ENCODE results near the gene CIAO3. TPM values are rescaled to one million over a fixed set of nuclear protein-coding genes. Genes with fewer than 3 reads are reported as not detected.

Gene CIAO3
- total RNA-seq, 4 donors from 2014 or later = 73.4 to 164 (median 117) TPM

DNA sequence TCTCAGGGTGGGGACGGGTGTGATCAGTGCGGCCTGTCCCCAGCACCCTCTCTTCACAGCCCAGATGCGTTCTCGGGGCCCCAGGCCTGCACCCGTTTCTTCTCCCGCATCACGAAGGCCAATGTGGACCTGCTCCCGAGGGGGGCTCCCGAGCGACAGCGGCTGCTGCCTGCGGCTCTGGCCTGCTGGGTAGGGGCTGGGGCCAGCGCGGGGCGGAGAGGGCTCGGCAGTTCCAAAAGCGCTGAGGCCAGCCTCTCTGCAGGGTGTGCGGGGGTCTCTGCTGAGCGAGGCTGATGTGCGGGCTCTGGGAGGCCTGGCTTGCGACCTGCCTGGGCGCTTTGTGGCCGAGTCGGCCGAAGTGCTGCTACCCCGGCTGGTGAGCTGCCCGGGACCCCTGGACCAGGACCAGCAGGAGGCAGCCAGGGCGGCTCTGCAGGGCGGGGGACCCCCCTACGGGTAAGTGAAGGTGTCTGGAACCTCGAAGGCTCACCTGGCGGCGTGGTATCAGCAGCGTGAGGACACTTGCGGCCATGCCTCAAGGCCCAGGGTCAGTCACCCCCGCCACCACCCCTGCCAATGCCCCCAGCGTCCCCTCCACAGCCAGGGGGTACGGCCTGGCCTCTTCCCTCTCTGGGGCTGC is 24.2 kb upstream of the CIAO3 start:
- Histone ChIP-seq H3K27ac (no peak overlapping the region), H3K9me3 (no peaks in the 10 kb centered on the region), H3K27me3 (no peaks in the 10 kb centered on the region), H3K4me3 (no peak overlapping the region), H3K4me1 (no peaks in the 10 kb centered on the region), H3K36me3 (no peaks in the 10 kb centered on the region)
- DNase-seq = no peak
- TF ChIP-seq, protein P1, sequence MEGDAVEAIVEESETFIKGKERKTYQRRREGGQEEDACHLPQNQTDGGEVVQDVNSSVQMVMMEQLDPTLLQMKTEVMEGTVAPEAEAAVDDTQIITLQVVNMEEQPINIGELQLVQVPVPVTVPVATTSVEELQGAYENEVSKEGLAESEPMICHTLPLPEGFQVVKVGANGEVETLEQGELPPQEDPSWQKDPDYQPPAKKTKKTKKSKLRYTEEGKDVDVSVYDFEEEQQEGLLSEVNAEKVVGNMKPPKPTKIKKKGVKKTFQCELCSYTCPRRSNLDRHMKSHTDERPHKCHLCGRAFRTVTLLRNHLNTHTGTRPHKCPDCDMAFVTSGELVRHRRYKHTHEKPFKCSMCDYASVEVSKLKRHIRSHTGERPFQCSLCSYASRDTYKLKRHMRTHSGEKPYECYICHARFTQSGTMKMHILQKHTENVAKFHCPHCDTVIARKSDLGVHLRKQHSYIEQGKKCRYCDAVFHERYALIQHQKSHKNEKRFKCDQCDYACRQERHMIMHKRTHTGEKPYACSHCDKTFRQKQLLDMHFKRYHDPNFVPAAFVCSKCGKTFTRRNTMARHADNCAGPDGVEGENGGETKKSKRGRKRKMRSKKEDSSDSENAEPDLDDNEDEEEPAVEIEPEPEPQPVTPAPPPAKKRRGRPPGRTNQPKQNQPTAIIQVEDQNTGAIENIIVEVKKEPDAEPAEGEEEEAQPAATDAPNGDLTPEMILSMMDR (IDR thresholded peaks at IDR 0.05) = no peak
- TF ChIP-seq POLR2A (IDR thresholded peaks at IDR 0.05) = no peak

DNA sequence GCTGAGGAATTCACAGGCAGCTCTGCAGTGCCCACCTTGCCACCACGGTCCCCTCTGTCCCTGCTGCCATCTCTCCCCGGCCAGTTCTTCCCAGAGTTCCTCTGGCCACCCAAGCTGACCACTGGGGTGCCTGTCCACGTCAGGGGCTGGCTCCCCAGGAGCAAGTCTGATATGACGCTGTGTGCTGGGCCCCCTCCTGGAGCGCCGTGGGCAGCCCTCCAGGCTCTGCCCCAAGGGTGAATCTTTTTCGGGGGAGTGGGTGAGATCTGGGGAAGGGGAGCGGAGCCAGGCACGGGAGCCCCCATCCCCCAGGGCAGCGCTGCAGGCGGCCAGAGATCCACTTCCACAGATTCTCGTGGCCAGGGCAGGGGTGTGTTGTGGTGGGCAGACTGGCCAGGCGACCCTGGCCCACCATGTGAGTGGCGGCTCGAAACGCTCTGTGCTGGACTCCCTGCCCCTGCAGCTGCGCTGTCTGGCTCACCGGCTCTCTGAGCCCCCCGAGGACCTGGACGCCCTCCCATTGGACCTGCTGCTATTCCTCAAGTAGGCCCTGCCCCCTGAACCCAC is 23.5 kb upstream of the CIAO3 start:
- Histone ChIP-seq H3K9me3 (no peaks in the 10 kb centered on the region), H3K27ac (no peak overlapping the region), H3K4me1 (no peaks in the 10 kb centered on the region), H3K27me3 (no peaks in the 10 kb centered on the region), H3K4me3 (no peak overlapping the region), H3K36me3 (no peaks in the 10 kb centered on the region)
- DNase-seq = no peak
- TF ChIP-seq POLR2A (IDR thresholded peaks at IDR 0.05) = no peak
- TF ChIP-seq, protein P1 (IDR thresholded peaks at IDR 0.05) = no peak

DNA sequence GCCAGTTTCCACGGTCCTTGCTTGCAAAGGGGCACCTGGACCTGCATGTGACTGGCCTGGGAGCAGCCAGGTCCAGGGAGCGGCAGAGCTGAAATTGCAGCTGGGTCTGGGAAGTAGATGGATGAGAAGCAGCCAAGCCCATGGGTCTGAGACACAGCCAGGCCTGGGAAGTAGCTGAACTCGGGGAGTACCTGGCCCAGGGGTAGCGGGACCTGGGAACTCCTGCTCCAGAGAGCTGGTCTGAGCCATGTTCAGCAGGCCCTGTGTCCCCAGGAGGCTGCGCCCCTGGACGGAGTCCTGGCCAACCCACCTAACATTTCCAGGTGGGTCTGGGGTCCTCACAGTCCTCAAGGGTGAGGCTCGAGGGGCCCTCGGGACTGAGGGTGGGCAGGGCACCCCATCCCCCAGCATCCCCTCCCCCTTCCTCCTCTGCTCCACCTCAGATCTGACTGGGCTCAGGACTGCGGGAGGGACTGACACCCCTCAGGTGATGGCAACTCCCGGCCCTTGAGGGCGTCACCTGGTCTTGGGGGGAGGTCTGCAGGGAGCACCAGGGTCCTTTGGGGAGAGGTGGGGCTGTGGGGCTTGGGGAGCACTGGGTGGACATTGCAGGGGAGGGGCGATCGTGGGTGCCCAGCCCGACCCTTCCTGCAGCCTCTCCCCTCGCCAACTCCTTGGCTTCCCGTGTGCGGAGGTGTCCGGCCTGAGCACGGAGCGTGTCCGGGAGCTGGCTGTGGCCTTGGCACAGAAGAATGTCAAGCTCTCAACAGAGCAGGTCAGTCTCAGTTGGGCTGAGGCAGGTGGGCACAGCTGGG is 22.8 kb upstream of the CIAO3 start:
- Histone ChIP-seq H3K4me3 (no peak overlapping the region), H3K27me3 (no peaks in the 10 kb centered on the region), H3K36me3 (no peaks in the 10 kb centered on the region), H3K27ac (no peak overlapping the region), H3K4me1 (no peaks in the 10 kb centered on the region), H3K9me3 (no peaks in the 10 kb centered on the region)
- DNase-seq = no peak
- no peak for TF ChIP-seq POLR2A (IDR thresholded peaks at IDR 0.05)
- TF ChIP-seq, protein P1 (IDR thresholded peaks at IDR 0.05) = no peak

DNA sequence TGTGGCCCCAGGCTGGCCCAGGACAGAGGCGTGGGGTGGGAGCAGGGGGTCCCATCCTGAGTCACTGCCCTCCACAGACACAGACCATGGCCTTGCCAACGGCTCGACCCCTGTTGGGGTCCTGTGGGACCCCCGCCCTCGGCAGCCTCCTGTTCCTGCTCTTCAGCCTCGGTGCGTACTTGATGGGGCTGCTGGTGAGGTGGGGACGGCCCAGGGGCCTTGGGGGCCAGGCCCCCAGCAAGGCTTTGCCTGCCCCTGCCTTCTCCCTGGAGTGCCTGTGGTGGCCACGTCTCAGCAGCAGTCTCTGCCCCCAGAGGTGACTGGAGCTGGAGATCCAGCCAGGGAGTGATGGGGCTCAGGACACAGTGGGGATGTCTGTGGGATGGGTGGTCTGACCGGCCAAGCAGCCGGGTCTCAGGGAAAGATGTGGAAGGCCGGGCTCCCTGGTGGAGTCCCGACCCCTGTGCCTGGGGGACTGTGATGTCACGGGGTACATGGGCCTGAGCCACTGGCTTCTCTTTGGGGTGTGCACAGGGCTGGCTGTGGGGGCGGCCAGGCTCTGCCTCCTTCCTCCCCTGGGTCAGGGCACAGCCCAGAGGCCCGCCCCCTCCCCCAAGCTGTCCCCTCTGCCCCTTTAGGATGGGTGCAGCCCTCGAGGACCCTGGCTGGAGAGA is 21.9 kb upstream of the CIAO3 start:
- H3K27me3 ChIP-seq = no peaks in the 10 kb centered on the region
- H3K9me3 ChIP-seq = no peaks in the 10 kb centered on the region
- no peak for DNase-seq
- H3K27ac ChIP-seq = no peak overlapping the region
- TF ChIP-seq, protein P1 (IDR thresholded peaks at IDR 0.05) = no peak
- TF ChIP-seq POLR2A (IDR thresholded peaks at IDR 0.05) = no peak
- no peaks in the 10 kb centered on the region for H3K4me1 ChIP-seq
- no peaks in the 10 kb centered on the region for H3K36me3 ChIP-seq
- no peak overlapping the region for H3K4me3 ChIP-seq

DNA sequence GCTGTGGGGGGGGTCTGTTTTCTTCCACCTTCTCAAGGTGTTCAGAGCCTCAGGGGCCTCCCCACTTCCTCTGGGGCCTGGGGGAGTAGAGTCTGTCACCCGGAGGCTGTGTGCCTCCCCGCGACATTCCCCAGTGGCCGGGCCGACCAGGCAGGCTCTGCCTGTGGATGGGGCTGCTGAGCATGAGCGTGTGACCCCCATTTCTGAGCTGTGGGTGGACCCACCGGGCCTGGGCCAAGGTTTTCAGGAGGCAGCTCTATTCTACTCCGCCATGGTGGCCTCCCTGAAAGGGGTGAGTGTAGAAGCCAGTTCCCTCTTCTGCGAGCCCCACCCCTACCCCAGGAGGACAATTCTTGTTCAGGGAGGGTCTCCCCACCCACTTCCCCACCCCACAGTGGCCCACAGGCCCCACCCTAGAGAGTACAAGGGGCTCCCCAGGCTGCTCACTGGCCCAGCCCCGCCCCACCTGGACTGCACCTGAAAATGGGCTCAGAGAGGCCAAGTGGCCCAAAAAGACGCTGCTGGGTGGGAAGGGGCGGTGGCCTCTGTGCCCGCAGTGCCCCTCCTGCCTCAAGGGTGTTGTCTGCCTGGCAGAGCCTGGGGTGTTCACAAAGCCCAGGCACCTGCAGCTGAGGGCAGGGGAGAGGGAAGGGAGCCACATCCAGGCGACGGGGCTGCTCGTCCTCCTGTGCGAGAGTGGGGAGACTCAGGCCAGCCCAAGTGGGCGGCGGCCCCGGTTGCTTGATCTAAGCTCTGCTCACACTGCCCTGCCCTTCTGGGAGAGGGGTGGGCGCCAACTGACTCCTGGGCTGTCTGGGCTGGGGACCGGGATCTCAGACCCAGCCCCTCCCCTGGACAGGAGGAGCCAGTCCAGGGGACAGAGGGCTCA is 21.1 kb upstream of the CIAO3 start:
- Histone ChIP-seq H3K4me3 (no peak overlapping the region), H3K27me3 (no peaks in the 10 kb centered on the region), H3K36me3 (no peaks in the 10 kb centered on the region), H3K9me3 (no peaks in the 10 kb centered on the region), H3K27ac (no peak overlapping the region), H3K4me1 (no peaks in the 10 kb centered on the region)
- DNase-seq = no peak
- TF ChIP-seq, protein P1 (IDR thresholded peaks at IDR 0.05) = no peak
- TF ChIP-seq POLR2A (IDR thresholded peaks at IDR 0.05) = no peak
